H4 (cell line): Measurements from ENCODE around the gene LXN. TPM values are rescaled to one million over a fixed set of nuclear protein-coding genes. Genes with fewer than 3 reads are reported as not detected.
A peak's percentile ranks its signal among the peaks of the same experiment; 100 is the strongest.
"Not testable (repeated sequence)": the region's sequence is repeated elsewhere in the genome, so short reads cannot be mapped to it uniquely, and the experiment has no call there.

Experiments
- DNase-seq: peaks from one replicate; pipeline ENCODE4 v3.0.0-alpha.2; 2015; ENCODE audit warnings: low spot score
- total RNA-seq: library from RNA; depleted of rRNA; stranded (reverse); fragments of >200 nt; shearing (Covaris generic); gene quantifications from 2 replicates; pipeline ENCODE4 v1.2.3, GENCODE V29; 2014; rRNA removed

LXN gene
- total RNA-seq = 35.4 and 39.6 TPM in 2 replicates

- peak; percentile 73 for DNase-seq
Measured at GRCh38 chr3:158672215-158673176, at the start of gene LXN. LXN (minus strand) TSS chr3:158672648; CDS start chr3:158672478, 170 bp downstream.

- DNase-seq = no peak
Measured at GRCh38 chr3:158722108-158722507, 49.7 kb upstream of the LXN start.

- DNase-seq = peak; percentile 96
Measured at GRCh38 chr3:158718490-158719170, 46.2 kb upstream of the LXN start.

GRCh38 chr3:158717576-158717975 is 45.1 kb upstream of the LXN start:
- no peak for DNase-seq

- DNase-seq = peak; percentile 41
Measured at GRCh38 chr3:158713094-158713499, 40.6 kb upstream of the LXN start.

- no peak for DNase-seq
Measured at GRCh38 chr3:158712443-158712842, 40.0 kb upstream of the LXN start.

GRCh38 chr3:158711886-158712285 is 39.4 kb upstream of the LXN start:
- peak; percentile 72 for DNase-seq

- no peak for DNase-seq
Measured at GRCh38 chr3:158710601-158711000, 38.2 kb upstream of the LXN start.

- DNase-seq = peak; percentile 99
Measured at GRCh38 chr3:158709666-158710083, 37.2 kb upstream of the LXN start.

- no peak for DNase-seq
Measured at GRCh38 chr3:158703566-158703965, 31.1 kb upstream of the LXN start.

- DNase-seq = no peak
Measured at GRCh38 chr3:158702815-158703481, 30.5 kb upstream of the LXN start.

- DNase-seq = no peak
Measured at GRCh38 chr3:158701420-158702065, 29.1 kb upstream of the LXN start.

GRCh38 chr3:158700559-158700958 is 28.1 kb upstream of the LXN start:
- DNase-seq = no peak

GRCh38 chr3:158696618-158697017 is 24.2 kb upstream of the LXN start:
- DNase-seq = no peak

- DNase-seq = not testable (repeated sequence)
Measured at GRCh38 chr3:158693866-158694456, 21.5 kb upstream of the LXN start.

- DNase-seq = no peak
Measured at GRCh38 chr3:158685159-158685558, 12.7 kb upstream of the LXN start.

- no peak for DNase-seq
Measured at GRCh38 chr3:158683230-158683962, 10.9 kb upstream of the LXN start.

- no peak for DNase-seq
Measured at GRCh38 chr3:158680861-158681260, 8.4 kb upstream of the LXN start.

GRCh38 chr3:158679547-158680000 is 7.1 kb upstream of the LXN start:
- no peak for DNase-seq

- no peak for DNase-seq
Measured at GRCh38 chr3:158678687-158679086, 6.2 kb upstream of the LXN start.
